OCI-LY7 (cell line): ENCODE results near the gene GALNT15. TPM values are rescaled to one million over a fixed set of nuclear protein-coding genes. Genes with fewer than 3 reads are reported as not detected.

Source experiments
- BruUV-seq: library from RNA; stranded (reverse); fragments of 400-500 nt; replicated peaks from 2 replicates; lab custom pipeline; 2021; lab: Mats Ljungman, UMichigan
- CTCF ChIA-PET: fragments of 300-600 bp; sonication (Branson Sonifier 250); formaldehyde crosslinking; loops from one replicate; lab custom pipeline; 2022; ENCODE audit warnings: antibody characterized with exemption; ENCODE audit not compliant: unreplicated experiment; lab: Charles Lee
- POLR2A ChIA-PET: fragments of 300-600 bp; sonication (Branson Sonifier 250); formaldehyde crosslinking; loops from one replicate; lab custom pipeline; 2022; ENCODE audit warnings: antibody characterized with exemption; lab: Charles Lee
- DNase-seq: peaks from one replicate; pipeline ENCODE4 v3.0.0-alpha.2; 2015; ENCODE audit warnings: low spot score
- H2AFZ ChIP-seq: fragments of 200-600 bp; sonication (generic), shearing (Covaris generic); 2 replicates; pipeline ENCODE4 v1.6.1; 2014; ENCODE audit warnings: mild to moderate bottlenecking, antibody characterized with exemption, low read length, moderate library complexity
- H3K27ac ChIP-seq: fragments of 200-600 bp; sonication (generic); 2 replicates; pipeline ENCODE4 v1.5.1; 2014; ENCODE audit warnings: mixed run types, low read depth, mild to moderate bottlenecking, moderate library complexity, low read length, inconsistent platforms; ENCODE audit not compliant: poor library complexity, severe bottlenecking
- H3K36me3 ChIP-seq: fragments of 200-600 bp; sonication (generic); 2 replicates; pipeline ENCODE4 v1.6.1; 2014; ENCODE audit warnings: mild to moderate bottlenecking, antibody characterized with exemption, low read length, moderate library complexity, mixed read lengths; ENCODE audit not compliant: insufficient read depth
- H3K4me1 ChIP-seq: fragments of 200-600 bp; sonication (generic); 2 replicates; pipeline ENCODE4 v1.5.1; 2014; ENCODE audit warnings: mild to moderate bottlenecking, low read length; ENCODE audit not compliant: insufficient read depth, poor library complexity, severe bottlenecking
- H3K4me2 ChIP-seq: fragments of 200-600 bp; sonication (generic); 2 replicates; pipeline ENCODE4 v1.6.1; 2014; ENCODE audit warnings: mild to moderate bottlenecking, low read length
- H3K4me3 ChIP-seq: fragments of 200-600 bp; sonication (generic); 2 replicates; pipeline ENCODE4 v1.5.1; 2014; ENCODE audit warnings: mild to moderate bottlenecking, low read depth, low read length; ENCODE audit not compliant: poor library complexity, severe bottlenecking
- H3K79me2 ChIP-seq: fragments of 200-600 bp; sonication (generic); 2 replicates; pipeline ENCODE4 v1.6.1; 2016; ENCODE audit warnings: low read depth, mild to moderate bottlenecking, low read length, moderate library complexity, mixed read lengths; ENCODE audit not compliant: insufficient read depth
- H3K9me2 ChIP-seq: fragments of 200-600 bp; sonication (generic); 2 replicates; pipeline ENCODE4 v1.6.1; 2016; ENCODE audit warnings: mild to moderate bottlenecking, low read length, mixed read lengths; ENCODE audit not compliant: insufficient read depth
- H3K9me3 ChIP-seq: fragments of 200-600 bp; sonication (generic); 2 replicates; pipeline ENCODE4 v1.6.1; 2014; ENCODE audit warnings: mild to moderate bottlenecking, mixed run types, low read length, mixed read lengths
- H4K20me1 ChIP-seq: fragments of 200-600 bp; sonication (generic); 2 replicates; pipeline ENCODE4 v1.6.1; 2014; ENCODE audit warnings: mild to moderate bottlenecking, antibody characterized with exemption, low read length, moderate library complexity, mixed read lengths; ENCODE audit not compliant: insufficient read depth
- CTCF ChIP-seq: fragments of 200-600 bp; sonication (generic); conservative IDR thresholded peaks from 2 replicates; pipeline ENCODE4 v1.5.1; 2014; ENCODE audit warnings: mild to moderate bottlenecking, antibody characterized with exemption, low read length, moderate library complexity, mixed read lengths
- EZH2phosphoT487 ChIP-seq: fragments of 200-600 bp; sonication (generic); IDR thresholded peaks from 2 replicates; pipeline ENCODE4 v1.6.1; 2018; ENCODE audit warnings: low read depth, borderline replicate concordance, mild to moderate bottlenecking, mixed run types, antibody characterized with exemption, low read length, moderate library complexity, mixed read lengths
- intact Hi-C: fragments of 100-400 bp; cut with micrococcal nuclease; formaldehyde crosslinking; loops from one replicate; pipeline ENCODE4 v1.10.0; 2022; ENCODE audit not compliant: unreplicated experiment
- total RNA-seq, 2 experiments: library from RNA; depleted of rRNA in 1 of 2; stranded (reverse); fragments of >200 nt in 1 of 2; shearing (Covaris generic) in 1 of 2; gene quantifications; 2 replicates each; pipeline ENCODE4 v1.2.3, GENCODE V29; 2014 to 2022

The GALNT15 gene
- total RNA-seq, 2 experiments from 2014 or later, result 0.03 TPM; not detected in 1

GRCh38 chr3:16179261-16179660 is 4.8 kb downstream of the GALNT15 start:
- no peak overlapping the region for H3K4me3 ChIP-seq
- intact Hi-C loops, result loop anchor here (2.0 to 5.0 kb wide), 3 partner anchors 68 to 548 kb away; no protein-coding TSS in a partner anchor
- H3K4me2 ChIP-seq, result no peak overlapping the region
- H3K9me3 ChIP-seq, result no peaks in the 10 kb centered on the region
- no peaks in the 10 kb centered on the region for H3K36me3 ChIP-seq
- H3K4me1 ChIP-seq, result no peaks in the 10 kb centered on the region
- H2AFZ ChIP-seq, result no peak overlapping the region
- no peaks in the 10 kb centered on the region for H4K20me1 ChIP-seq
- CTCF ChIA-PET, result no interaction called here
- POLR2A ChIA-PET, result no interaction called here
- BruUV-seq, result no TSS peak
- no peaks in the 10 kb centered on the region for H3K79me2 ChIP-seq
- no peaks in the 10 kb centered on the region for H3K9me2 ChIP-seq
- no peak overlapping the region for H3K27ac ChIP-seq
- no peak for DNase-seq
- no peak for TF ChIP-seq EZH2phosphoT487

GRCh38 chr3:16179771-16180736 is 5.6 kb downstream of the GALNT15 start:
- no peak overlapping the region for H2AFZ ChIP-seq
- no peaks in the 10 kb centered on the region for H3K4me1 ChIP-seq
- H3K9me2 ChIP-seq, result no peaks in the 10 kb centered on the region
- H4K20me1 ChIP-seq, result no peaks in the 10 kb centered on the region
- no peaks in the 10 kb centered on the region for H3K79me2 ChIP-seq
- no peak overlapping the region for H3K27ac ChIP-seq
- no peak overlapping the region for H3K4me3 ChIP-seq
- no peak for DNase-seq
- ChIA-PET POLR2A (no interaction called here), CTCF (no interaction called here)
- intact Hi-C loops, result loop anchor here (2.0 to 5.0 kb wide), 3 partner anchors 67 to 549 kb away; no protein-coding TSS in a partner anchor
- no TSS peak for BruUV-seq
- no peaks in the 10 kb centered on the region for H3K9me3 ChIP-seq
- no peaks in the 10 kb centered on the region for H3K36me3 ChIP-seq
- no peak overlapping the region for H3K4me2 ChIP-seq
- TF ChIP-seq EZH2phosphoT487 (no peak), CTCF (no peak)

GRCh38 chr3:16180737-16181134 is 6.3 kb downstream of the GALNT15 start:
- Histone ChIP-seq H3K4me2 (no peak overlapping the region), H4K20me1 (no peaks in the 10 kb centered on the region), H3K4me3 (no peak overlapping the region), H3K9me3 (no peaks in the 10 kb centered on the region), H3K79me2 (no peaks in the 10 kb centered on the region), H2AFZ (no peak overlapping the region), H3K36me3 (no peaks in the 10 kb centered on the region), H3K4me1 (no peaks in the 10 kb centered on the region), H3K27ac (no peak overlapping the region), H3K9me2 (no peaks in the 10 kb centered on the region)
- intact Hi-C loops, result no loop called here
- ChIA-PET CTCF (no interaction called here), POLR2A (interaction anchor here (1.3 kb wide), 1 partner anchor 9 kb away, joined by 3 read pairs; no protein-coding TSS in a partner anchor)
- DNase-seq, result no peak
- no TSS peak for BruUV-seq
- TF ChIP-seq EZH2phosphoT487 (no peak), CTCF (no peak)
